ENCODE results near the gene R3HDM2.
"Not testable (repeated sequence)": the region's sequence is repeated elsewhere in the genome, so short reads cannot be mapped to it uniquely, and the experiment has no call there.

The R3HDM2 gene

DNA sequence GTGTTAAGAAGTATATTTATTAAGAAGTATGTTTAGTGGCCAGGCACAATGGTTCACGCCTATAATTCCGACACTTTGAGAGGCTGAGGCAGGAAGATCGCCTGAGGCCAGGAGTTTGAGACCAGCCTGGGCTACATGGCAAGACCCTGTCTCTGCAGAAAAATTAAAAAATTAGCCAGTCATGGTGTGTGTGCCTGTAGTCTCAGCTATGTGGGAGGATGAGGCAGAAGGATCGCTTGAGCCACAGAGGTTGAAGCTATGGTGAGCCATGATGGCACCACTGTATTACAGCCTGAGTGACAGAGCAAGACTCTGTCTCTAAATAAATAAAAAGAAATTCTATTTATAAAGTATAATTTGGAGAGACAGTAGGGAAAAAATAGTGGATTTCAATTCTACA lies 20.3 kb downstream of the R3HDM2 start:
- H3K9ac ChIP-seq (ENCODE audit: low read depth, low read length, poor library complexity, severe bottlenecking): no peak overlapping the region
- peaks cover 8% of the 10 kb centered on the region; the same call in 1 of the 2 replicates for H3K79me2 ChIP-seq (ENCODE audit: insufficient read depth, low read length)
- H3K36me3 ChIP-seq (ENCODE audit: insufficient read depth, low read length): no peaks in the 10 kb centered on the region
- no peak overlapping the region for H2AFZ ChIP-seq (ENCODE audit: low read length)
- no peak overlapping the region for H3K4me3 ChIP-seq (ENCODE audit: low read length, poor library complexity, severe bottlenecking)
- no peak for TF ChIP-seq EZH2phosphoT487 (IDR thresholded peaks at IDR 0.05; ENCODE audit: borderline replicate concordance)
- TF ChIP-seq, protein P1, sequence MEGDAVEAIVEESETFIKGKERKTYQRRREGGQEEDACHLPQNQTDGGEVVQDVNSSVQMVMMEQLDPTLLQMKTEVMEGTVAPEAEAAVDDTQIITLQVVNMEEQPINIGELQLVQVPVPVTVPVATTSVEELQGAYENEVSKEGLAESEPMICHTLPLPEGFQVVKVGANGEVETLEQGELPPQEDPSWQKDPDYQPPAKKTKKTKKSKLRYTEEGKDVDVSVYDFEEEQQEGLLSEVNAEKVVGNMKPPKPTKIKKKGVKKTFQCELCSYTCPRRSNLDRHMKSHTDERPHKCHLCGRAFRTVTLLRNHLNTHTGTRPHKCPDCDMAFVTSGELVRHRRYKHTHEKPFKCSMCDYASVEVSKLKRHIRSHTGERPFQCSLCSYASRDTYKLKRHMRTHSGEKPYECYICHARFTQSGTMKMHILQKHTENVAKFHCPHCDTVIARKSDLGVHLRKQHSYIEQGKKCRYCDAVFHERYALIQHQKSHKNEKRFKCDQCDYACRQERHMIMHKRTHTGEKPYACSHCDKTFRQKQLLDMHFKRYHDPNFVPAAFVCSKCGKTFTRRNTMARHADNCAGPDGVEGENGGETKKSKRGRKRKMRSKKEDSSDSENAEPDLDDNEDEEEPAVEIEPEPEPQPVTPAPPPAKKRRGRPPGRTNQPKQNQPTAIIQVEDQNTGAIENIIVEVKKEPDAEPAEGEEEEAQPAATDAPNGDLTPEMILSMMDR (conservative IDR thresholded peaks at IDR 0.05; ENCODE audit: low read length): no peak
- H3K4me2 ChIP-seq (ENCODE audit: low read depth, low read length, poor library complexity, severe bottlenecking): no peak overlapping the region
- H4K20me1 ChIP-seq (ENCODE audit: insufficient read depth, low read length, poor library complexity, severe bottlenecking): no peaks in the 10 kb centered on the region
- no peaks in the 10 kb centered on the region for H3K9me3 ChIP-seq (ENCODE audit: insufficient read depth, low read depth, low read length)
- H3K4me1 ChIP-seq (ENCODE audit: insufficient read depth, low read length, poor library complexity, severe bottlenecking): peaks cover 5% of the 10 kb centered on the region
- no peaks in the 10 kb centered on the region for H3K27me3 ChIP-seq (ENCODE audit: insufficient read depth, low read length, poor library complexity, severe bottlenecking)
- H3K9me2 ChIP-seq (replicated peaks; ENCODE audit: low read depth, low read length): no peaks in the 10 kb centered on the region
- H3F3A ChIP-seq (ENCODE audit: low read depth): no peaks in the 10 kb centered on the region

DNA sequence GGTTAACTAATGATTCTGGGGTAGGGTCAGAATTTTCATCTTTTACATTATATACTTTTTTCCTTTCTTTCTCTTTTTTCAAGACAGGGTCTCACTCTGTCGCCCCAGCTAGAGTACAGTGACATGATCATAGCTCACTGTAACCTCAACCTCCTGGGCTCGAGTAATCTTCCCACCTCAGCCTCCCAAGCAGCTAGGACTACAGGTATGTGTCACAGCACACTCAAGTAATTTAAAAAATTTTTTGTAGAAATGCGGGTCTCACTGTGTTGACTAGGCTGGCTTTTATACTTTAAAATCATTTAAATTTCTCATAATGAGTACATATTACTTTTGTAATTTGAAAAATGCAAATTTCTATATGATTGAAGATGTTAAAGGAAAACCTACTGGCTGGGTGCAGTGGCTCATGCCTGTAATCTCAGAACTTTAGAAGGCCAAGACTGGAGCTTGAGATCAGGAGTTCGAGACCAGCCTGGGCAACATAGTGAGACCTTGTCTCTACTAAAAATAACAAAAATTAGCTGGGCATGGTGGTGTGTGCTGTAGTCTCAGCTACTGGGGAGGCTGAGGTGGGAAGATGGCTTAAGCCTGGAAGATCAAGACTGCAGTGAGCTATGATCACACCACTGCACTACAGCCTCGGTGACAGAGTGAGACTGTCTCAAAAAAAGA lies 25.7 kb downstream of the R3HDM2 start:
- no peaks in the 10 kb centered on the region for H3K9me3 ChIP-seq (ENCODE audit: insufficient read depth, low read depth, low read length)
- no peak for TF ChIP-seq EZH2phosphoT487 (IDR thresholded peaks at IDR 0.05; ENCODE audit: borderline replicate concordance)
- TF ChIP-seq, protein P1 (conservative IDR thresholded peaks at IDR 0.05; ENCODE audit: low read length): no peak
- H3K4me1 ChIP-seq (ENCODE audit: insufficient read depth, low read length, poor library complexity, severe bottlenecking): no peaks in the 10 kb centered on the region
- H4K20me1 ChIP-seq (ENCODE audit: insufficient read depth, low read length, poor library complexity, severe bottlenecking): no peaks in the 10 kb centered on the region
- H3K9ac ChIP-seq (ENCODE audit: low read depth, low read length, poor library complexity, severe bottlenecking): no peak overlapping the region
- peaks cover 8% of the 10 kb centered on the region; the same call in 1 of the 2 replicates for H3K79me2 ChIP-seq (ENCODE audit: insufficient read depth, low read length)
- H3K9me2 ChIP-seq (replicated peaks; ENCODE audit: low read depth, low read length): no peaks in the 10 kb centered on the region
- H3K4me2 ChIP-seq (ENCODE audit: low read depth, low read length, poor library complexity, severe bottlenecking): no peak overlapping the region
- H3K27me3 ChIP-seq (ENCODE audit: insufficient read depth, low read length, poor library complexity, severe bottlenecking): no peaks in the 10 kb centered on the region
- H3K4me3 ChIP-seq (ENCODE audit: low read length, poor library complexity, severe bottlenecking): no peak overlapping the region
- no peaks in the 10 kb centered on the region for H3F3A ChIP-seq (ENCODE audit: low read depth)
- no peaks in the 10 kb centered on the region for H3K36me3 ChIP-seq (ENCODE audit: insufficient read depth, low read length)
- H2AFZ ChIP-seq (ENCODE audit: low read length): no peak overlapping the region

DNA sequence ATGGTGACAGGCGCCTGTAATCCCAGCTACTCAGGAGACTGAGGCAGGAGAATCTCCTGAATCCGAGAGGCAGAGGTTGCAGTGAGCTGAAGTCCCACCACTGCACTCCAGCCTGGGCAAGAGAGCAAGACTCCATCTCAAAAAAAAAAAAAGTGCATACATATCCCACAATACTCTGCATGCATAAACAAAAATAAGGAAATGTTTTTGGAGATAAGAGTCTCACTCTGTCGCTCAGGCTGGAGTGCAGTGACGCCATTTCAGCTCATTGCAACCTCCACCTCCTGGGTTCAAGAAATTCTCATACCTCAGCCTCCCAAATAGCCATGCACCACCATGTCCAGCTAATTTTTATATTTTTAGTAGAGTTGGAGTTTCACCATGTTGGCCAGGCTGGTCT lies 28.7 kb downstream of the R3HDM2 start:
- H2AFZ ChIP-seq (ENCODE audit: low read length); H3K79me2 ChIP-seq (ENCODE audit: insufficient read depth, low read length); H4K20me1 ChIP-seq (ENCODE audit: insufficient read depth, low read length, poor library complexity, severe bottlenecking); H3K36me3 ChIP-seq (ENCODE audit: insufficient read depth, low read length); H3K4me2 ChIP-seq (ENCODE audit: low read depth, low read length, poor library complexity, severe bottlenecking); H3K9me2 ChIP-seq (replicated peaks; ENCODE audit: low read depth, low read length); H3K9ac ChIP-seq (ENCODE audit: low read depth, low read length, poor library complexity, severe bottlenecking); H3F3A ChIP-seq (ENCODE audit: low read depth); H3K4me3 ChIP-seq (ENCODE audit: low read length, poor library complexity, severe bottlenecking); H3K4me1 ChIP-seq (ENCODE audit: insufficient read depth, low read length, poor library complexity, severe bottlenecking); H3K27me3 ChIP-seq (ENCODE audit: insufficient read depth, low read length, poor library complexity, severe bottlenecking); H3K9me3 ChIP-seq (ENCODE audit: insufficient read depth, low read depth, low read length): not testable (repeated sequence)

DNA sequence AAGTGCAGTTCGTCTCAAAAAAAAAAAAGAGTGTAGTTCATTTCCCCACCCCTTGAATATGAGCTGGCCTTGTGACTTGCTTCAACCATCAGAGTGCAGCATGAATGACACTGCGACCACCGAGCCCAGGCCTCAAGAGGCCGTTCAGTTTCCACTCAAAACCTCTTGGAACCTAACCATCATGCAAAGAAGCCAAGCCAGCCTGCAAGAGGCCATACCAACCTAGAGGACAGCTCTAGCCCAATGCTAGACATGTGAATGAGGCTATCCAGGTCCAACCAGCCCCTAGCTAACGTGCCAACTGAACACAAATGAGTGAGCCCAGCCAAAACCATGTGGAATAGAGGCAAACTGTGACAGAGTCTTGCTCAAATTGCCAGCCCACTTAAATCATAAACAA lies 29.7 kb downstream of the R3HDM2 start:
- Histone ChIP-seq H3K9ac (ENCODE audit: low read depth, low read length, poor library complexity, severe bottlenecking) (no peak overlapping the region), H3K4me2 (ENCODE audit: low read depth, low read length, poor library complexity, severe bottlenecking) (no peak overlapping the region), H3K79me2 (ENCODE audit: insufficient read depth, low read length) (no peaks in the 10 kb centered on the region), H3K27me3 (ENCODE audit: insufficient read depth, low read length, poor library complexity, severe bottlenecking) (no peaks in the 10 kb centered on the region), H3K9me3 (ENCODE audit: insufficient read depth, low read depth, low read length) (no peaks in the 10 kb centered on the region), H3F3A (ENCODE audit: low read depth) (no peaks in the 10 kb centered on the region), H3K36me3 (ENCODE audit: insufficient read depth, low read length) (no peaks in the 10 kb centered on the region), H3K4me3 (ENCODE audit: low read length, poor library complexity, severe bottlenecking) (no peak overlapping the region), H4K20me1 (ENCODE audit: insufficient read depth, low read length, poor library complexity, severe bottlenecking) (no peaks in the 10 kb centered on the region), H3K4me1 (ENCODE audit: insufficient read depth, low read length, poor library complexity, severe bottlenecking) (no peaks in the 10 kb centered on the region), H3K9me2 (replicated peaks; ENCODE audit: low read depth, low read length) (no peaks in the 10 kb centered on the region), H2AFZ (ENCODE audit: low read length) (no peak overlapping the region)
- TF ChIP-seq, protein P1 (conservative IDR thresholded peaks at IDR 0.05; ENCODE audit: low read length): no peak
- TF ChIP-seq EZH2phosphoT487 (IDR thresholded peaks at IDR 0.05; ENCODE audit: borderline replicate concordance): no peak

DNA sequence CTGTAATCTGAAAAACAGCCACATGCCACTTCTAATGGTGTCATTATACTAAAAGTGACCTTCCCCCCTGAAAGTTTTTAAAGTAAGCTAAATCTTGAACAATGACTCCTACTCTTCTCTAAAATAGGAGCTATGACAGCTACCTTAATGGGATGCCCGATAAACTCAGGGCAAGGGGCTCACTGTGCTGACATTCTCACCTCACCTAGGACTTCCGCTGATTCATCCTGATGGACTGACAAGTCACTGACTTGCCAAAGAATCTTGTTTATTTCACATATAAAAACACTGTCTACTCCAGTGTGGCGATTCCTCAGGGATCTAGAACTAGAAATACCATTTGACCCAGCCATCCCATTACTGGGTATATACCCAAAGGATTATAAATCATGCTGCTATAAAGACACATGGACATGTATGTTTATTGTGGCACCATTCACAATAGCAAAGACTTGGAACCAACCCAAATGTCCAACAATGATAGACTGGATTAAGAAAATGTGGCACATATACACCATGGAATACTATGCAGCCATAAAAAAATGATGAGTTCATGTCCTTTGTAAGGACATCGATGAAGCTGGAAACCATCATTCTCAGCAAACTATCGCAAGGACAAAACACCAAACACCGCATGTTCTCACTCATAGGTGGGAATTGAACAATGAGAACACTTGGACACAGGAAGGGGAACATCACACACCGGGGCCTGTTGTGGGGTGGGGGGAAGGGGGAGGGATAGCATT lies 31.0 kb downstream of the R3HDM2 start:
- H3K9ac ChIP-seq (ENCODE audit: low read depth, low read length, poor library complexity, severe bottlenecking); H3F3A ChIP-seq (ENCODE audit: low read depth); H4K20me1 ChIP-seq (ENCODE audit: insufficient read depth, low read length, poor library complexity, severe bottlenecking); H3K9me3 ChIP-seq (ENCODE audit: insufficient read depth, low read depth, low read length); H3K79me2 ChIP-seq (ENCODE audit: insufficient read depth, low read length); H3K36me3 ChIP-seq (ENCODE audit: insufficient read depth, low read length); H3K27me3 ChIP-seq (ENCODE audit: insufficient read depth, low read length, poor library complexity, severe bottlenecking); H3K4me2 ChIP-seq (ENCODE audit: low read depth, low read length, poor library complexity, severe bottlenecking); H3K4me3 ChIP-seq (ENCODE audit: low read length, poor library complexity, severe bottlenecking); H2AFZ ChIP-seq (ENCODE audit: low read length); H3K9me2 ChIP-seq (replicated peaks; ENCODE audit: low read depth, low read length); H3K4me1 ChIP-seq (ENCODE audit: insufficient read depth, low read length, poor library complexity, severe bottlenecking): not testable (repeated sequence)
